GM12873 (cell line): ENCODE data around the gene AADACL2.

Experiments used
- TF ChIP-seq, protein P1 (sequence below): IDR thresholded peaks from 2 replicates; pipeline ENCODE4 v1.5.1; 2012; ENCODE audit warnings: low read depth, mild to moderate bottlenecking, moderate library complexity, low read length, control low read depth; ENCODE audit not compliant: insufficient read depth; ENCODE audit errors: missing control alignments

The AADACL2 gene

DNA sequence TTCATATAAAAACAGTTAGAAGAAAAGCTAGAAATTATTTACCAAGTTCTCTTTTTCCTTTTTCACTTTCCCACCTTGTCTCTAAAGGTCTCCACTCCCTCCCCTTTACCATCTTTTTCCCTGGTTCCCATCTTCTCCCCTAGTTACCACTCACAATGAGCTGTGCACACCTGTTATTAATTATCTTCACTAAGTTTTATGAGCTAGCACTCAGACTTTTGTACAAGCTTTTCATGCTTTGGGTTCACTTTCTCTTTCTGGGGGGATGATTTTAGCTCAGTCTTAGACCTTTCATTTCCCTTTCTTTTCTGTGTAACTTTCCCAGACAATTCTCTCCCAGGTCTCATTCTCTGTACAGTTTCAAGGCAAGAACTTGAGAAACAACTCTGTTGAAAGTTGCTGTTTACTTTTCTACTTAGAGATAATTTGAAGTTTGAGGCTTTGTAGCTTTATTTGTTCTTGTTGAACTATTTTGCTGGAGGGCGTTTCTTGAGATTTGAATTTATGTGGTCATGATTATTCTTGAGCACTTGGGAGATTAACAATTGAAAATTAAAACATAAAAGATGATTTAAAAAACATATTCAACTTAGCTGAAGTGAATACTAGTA is 56.2 kb downstream of the AADACL2 start:
- TF ChIP-seq, protein P1, sequence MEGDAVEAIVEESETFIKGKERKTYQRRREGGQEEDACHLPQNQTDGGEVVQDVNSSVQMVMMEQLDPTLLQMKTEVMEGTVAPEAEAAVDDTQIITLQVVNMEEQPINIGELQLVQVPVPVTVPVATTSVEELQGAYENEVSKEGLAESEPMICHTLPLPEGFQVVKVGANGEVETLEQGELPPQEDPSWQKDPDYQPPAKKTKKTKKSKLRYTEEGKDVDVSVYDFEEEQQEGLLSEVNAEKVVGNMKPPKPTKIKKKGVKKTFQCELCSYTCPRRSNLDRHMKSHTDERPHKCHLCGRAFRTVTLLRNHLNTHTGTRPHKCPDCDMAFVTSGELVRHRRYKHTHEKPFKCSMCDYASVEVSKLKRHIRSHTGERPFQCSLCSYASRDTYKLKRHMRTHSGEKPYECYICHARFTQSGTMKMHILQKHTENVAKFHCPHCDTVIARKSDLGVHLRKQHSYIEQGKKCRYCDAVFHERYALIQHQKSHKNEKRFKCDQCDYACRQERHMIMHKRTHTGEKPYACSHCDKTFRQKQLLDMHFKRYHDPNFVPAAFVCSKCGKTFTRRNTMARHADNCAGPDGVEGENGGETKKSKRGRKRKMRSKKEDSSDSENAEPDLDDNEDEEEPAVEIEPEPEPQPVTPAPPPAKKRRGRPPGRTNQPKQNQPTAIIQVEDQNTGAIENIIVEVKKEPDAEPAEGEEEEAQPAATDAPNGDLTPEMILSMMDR = no peak

DNA sequence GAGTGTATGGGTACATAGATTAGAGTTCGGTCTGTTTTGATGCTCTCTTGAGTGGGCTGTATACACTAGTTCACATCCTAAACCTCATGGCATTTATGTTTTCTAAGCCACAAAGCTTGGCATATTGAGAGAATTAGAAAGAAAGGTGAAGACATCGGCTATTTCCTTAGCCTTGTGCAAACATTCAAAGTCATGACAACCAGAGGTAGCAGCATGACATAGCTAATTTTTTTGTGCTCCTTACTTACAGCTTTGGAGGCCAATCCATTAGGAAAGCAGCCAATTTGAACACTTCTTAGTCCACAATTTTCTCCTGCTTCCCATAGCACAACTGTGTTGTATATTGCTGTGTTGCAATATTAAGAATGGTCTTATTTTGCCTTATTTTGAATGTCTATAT is 58.7 kb downstream of the AADACL2 start:
- TF ChIP-seq, protein P1 = no peak

DNA sequence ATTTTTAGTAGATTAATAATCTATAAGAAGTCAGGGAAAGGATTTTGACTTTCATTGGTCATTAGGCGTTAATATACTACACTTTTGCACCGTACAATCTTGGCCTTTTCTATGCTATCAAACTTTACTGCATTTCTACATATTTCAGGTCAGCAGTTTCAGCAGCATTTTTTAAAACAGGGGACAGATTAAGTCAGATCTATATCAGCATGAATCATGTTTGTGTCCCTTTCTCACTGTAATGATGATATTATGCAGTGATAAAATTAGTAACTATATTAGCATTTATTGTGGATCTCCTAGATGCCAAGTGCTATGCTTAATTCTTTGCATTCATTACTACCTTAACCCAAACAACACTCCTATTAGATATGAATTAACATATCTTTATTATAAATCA is 59.9 kb downstream of the AADACL2 start:
- TF ChIP-seq, protein P1 = no peak

DNA sequence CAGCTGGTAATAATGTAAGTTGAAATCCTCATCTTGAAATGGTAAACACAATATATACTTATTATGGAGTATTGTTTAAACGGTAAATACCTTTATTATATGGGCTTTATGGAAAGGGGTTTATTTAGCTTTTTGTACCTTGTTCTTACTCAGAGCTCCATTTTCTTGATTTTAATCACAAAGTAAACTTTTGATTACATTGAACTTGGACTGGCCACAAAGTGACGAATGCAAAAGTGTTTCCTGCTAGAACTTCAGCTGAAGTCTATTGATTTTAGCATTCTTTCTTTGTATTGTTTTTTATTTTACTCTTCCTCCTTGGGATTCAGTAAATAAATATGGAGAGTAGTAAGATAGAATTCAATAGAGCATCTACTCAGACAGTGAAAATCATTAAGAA is 60.4 kb downstream of the AADACL2 start:
- TF ChIP-seq, protein P1 = no peak

DNA sequence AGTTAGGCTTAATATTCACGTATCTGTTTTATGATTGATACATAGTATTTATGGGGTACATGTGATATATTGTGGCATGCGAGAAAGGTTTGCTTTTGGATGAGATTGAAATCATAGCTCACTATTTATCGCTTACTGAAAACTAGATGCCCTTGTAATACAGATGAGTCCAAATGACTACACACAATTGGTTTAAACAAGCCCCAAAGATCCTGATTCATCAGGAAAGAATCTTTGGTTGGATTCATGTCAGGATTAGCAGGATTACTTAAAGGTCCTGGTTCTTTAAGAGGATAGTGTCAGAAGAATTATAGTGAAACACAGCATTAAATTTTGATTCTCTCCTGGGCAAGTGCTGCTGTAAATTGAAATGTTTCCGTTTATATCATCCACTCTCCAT is 61.5 kb downstream of the AADACL2 start:
- TF ChIP-seq, protein P1 = no peak

DNA sequence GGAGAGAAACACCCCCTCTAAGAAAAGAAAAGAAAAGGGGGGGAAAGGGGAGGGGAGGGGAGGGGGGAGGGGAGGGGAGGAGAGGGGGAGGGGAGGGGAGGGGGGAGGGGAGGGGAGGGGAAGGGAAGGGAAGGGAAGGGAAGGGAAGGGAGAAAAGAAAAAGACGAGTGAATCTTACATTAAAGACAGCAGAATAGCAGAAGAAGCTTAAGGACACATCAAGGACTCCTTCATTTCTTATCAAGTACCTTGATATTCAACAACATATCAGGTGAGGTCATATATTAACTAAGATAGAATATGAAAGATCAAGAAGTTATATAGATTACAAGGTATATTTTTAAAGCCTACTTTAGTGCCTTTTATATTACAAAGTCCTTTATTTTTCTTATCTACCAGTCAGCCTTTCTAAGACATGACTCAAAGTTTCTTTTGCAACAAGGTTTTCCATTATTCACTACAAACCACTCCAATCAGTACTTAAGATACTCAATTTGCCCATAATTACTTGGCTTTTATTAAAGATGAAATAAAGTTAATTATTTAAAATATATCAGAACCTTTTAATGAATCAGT is 62.5 kb downstream of the AADACL2 start:
- TF ChIP-seq, protein P1 = no peak

DNA sequence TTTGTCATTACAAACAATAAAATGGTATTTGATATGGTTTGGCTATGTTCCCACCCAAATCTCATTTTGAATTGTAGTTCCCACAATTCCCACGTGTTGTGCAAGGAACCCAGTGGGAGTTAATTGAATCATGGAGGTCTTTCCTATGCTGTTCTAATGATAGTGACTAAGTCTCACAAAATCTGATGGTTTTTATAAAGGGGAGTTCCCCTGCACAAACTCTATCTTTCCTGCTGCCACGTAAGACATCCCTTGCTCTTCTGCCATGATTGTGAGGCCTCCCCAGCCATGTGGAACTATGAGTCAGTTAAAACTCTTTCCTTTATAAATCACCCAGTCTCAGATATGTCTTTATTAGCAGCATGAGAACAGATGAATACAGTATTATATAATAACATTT is 64.7 kb downstream of the AADACL2 start:
- TF ChIP-seq, protein P1 = no peak

DNA sequence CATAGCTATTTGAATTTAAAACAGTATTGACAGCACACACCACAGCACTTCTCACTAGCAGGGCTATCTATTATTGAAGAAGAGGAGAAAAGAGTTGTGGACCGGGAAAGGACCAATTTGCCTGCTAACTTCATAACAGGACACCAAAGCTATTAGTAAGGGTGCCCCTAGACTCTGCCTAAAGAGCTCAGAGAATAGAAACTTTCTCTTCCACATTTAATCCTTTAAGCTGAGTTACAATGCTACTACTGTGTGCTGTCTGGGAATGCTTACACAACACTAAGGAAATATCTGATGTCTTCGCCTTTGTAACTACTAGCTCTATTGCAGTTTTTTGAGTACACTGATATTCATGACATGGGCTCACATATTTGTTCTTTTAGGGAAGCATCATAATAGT is 66.7 kb downstream of the AADACL2 start:
- TF ChIP-seq, protein P1 = no peak
